Measurements from ENCODE around the gene C5orf47.

- no peak for TF ChIP-seq CTCF (IDR thresholded peaks at IDR 0.05; ENCODE audit: low read length)
- no peak for TF ChIP-seq EZH2phosphoT487 (IDR thresholded peaks at IDR 0.05; ENCODE audit: low read length)
These were observed 21.4 kb downstream of the C5orf47 start for GRCh38 chr5:174010365-174010764.
